Amniotic stem cell (primary cell): Measurements from ENCODE around the gene RUFY3.
"Not testable (repeated sequence)": the region's sequence is repeated elsewhere in the genome, so short reads cannot be mapped to it uniquely, and the experiment has no call there.

Experiments
- DNase-seq: peaks from one replicate; lab custom pipeline; 2025; lab: John Stamatoyannopoulos, UW

RUFY3 gene, protein sequence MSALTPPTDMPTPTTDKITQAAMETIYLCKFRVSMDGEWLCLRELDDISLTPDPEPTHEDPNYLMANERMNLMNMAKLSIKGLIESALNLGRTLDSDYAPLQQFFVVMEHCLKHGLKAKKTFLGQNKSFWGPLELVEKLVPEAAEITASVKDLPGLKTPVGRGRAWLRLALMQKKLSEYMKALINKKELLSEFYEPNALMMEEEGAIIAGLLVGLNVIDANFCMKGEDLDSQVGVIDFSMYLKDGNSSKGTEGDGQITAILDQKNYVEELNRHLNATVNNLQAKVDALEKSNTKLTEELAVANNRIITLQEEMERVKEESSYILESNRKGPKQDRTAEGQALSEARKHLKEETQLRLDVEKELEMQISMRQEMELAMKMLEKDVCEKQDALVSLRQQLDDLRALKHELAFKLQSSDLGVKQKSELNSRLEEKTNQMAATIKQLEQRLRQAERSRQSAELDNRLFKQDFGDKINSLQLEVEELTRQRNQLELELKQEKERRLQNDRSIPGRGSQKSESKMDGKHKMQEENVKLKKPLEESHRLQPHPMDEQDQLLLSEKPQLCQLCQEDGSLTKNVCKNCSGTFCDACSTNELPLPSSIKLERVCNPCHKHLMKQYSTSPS

DNA sequence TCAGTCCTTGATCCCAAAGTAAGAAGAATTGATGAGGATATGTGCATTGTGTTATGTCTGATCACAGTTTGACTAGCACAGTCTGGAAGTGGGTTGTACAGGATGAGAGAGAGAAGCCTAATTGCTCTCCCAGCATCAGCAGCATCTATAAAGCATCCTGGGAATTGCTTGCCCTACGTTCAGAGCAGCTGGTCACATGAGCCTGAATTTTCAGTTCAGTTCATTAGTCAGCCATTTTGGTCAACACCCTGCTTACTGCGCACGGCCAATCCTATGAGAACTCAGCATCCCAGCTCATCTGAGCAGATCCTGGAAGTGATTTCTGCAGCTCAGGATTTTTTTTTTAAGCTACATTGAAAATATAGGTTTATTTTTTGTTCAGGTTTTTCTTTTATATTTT lies at the start of gene RUFY3:
TSS of gene RUFY3 (plus strand) at position 218 of the 400 bp plus-strand sequence. CDS start 610 bp downstream, outside the sequence.
- peak; percentile 89 for DNase-seq

DNA sequence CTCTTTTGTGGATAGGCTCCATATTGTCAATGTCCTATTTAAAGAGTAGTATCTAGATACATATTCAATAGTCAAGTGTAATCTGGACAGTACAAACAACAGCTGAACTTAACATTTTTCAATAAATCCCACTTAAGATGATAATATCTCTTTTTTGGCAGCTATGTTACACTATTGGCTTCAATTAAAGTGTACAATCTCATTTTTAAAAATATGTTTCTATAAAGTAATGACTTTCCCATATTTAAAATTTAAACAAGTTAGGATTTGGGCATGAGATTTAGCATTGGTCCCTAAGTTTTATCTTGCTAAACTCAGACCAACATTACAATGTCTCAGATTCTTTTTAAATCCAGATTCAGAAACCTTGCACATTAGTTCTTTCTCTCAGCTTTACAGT lies 47.6 kb upstream of the RUFY3 start:
- no peak for DNase-seq

- DNase-seq = no peak
Observed at GRCh38 chr4:70674731-70675130, 47.0 kb upstream of the RUFY3 start.

DNA sequence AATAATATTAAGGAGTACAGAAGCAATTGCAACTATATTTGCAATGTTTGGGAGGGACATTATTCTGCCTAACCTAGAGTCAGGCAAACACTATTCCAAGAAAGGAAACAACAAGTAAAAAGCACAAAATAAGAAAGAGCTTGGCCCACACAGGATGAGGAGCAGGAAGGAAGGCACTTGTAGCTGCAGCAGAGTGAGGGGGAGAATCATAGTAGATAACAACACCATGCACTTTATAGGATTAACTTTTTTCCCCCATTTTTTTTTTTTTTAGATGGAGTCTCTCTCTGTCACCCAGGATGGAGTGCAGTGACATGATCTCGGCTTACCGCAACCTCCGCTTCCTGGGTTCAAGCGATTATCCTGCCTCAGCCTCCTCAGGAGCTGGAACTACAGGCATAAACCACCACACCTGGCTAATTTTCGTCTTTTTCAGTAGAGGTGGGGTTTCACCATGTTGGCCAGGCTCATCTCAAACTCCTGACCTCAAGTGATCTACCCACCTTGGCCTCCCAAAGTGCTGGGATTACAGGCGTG lies 45.1 kb upstream of the RUFY3 start:
- DNase-seq = no peak

DNA sequence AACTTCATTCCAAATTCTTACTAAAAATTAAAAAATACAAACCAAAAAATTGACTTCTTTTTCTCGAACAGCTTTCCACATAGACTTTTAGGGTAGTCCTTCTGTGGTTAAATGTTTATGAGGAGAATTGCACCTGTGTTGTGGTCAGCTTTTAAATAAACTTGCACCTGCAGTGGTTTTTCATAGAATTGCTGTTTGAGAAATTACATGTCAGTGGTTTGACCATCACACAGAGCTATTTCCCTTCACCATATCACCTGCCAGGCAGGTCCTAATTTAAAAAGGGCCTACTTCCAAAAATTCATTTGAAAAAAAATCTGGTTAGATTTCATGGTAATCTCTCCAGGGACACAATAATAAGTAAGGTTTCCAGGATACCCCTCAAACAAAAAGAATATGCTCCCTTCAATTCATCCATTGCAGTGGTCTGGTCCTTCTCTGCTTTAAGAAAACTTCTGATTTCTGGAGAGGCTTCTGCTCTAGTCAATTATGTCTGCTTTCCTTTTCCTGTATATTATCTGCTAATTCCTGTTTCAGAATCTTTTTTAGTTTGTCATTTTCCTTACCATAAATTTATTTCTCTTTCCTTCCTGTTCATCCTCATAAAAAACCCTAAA lies 43.3 kb upstream of the RUFY3 start:
- DNase-seq = no peak

- DNase-seq = no peak
Observed at GRCh38 chr4:70680934-70681333, 40.8 kb upstream of the RUFY3 start.

GRCh38 chr4:70681704-70682103 lies 40.1 kb upstream of the RUFY3 start:
- no peak for DNase-seq

GRCh38 chr4:70682142-70682541 lies 39.6 kb upstream of the RUFY3 start:
- DNase-seq = not testable (repeated sequence)

GRCh38 chr4:70687392-70687791 lies 34.4 kb upstream of the RUFY3 start:
- DNase-seq = no peak

DNA sequence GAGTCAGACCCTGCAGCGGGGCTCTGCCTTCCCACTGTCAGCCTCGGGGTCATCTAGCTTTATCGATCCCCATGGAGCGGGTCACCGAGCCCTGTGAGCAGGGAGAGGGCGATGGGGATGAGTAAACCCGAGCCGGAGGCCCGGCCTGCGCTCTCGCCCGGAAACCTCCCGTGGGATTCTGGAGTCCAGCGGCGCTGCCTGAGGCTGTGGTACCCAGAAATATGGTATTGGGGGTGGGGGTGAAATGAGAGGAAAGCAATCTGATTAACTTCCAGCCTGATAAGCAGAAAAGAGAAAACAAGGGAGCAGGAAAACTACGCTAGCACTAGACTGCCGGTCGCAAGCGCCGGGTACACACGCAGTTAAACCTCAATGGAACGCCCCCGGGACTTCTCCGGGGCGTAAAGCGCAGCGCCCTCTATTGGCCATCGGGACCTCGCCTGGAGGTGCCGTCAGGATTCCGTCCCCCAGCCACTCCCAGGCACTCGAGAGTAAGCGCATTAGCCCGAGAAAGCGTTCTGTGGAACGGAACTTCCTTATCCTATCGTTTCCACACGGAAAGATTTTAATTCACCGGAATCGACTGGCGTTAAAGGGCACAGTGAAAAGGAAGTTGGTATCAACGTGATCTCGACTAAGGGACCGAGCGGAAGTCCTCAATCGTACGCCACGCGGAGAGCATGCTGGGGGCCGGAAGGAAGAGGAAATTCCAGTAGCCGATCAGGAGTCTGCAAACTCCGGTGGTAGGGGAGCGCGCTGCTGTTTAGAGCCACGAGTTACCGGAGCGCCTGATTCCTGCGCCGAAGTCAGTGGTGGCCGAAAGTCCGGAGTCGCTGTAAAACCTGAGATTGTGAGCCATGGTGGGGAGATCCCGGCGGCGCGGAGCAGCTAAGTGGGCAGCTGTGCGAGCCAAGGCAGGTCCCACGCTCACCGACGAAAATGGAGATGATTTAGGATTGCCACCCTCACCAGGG lies 33.7 kb upstream of the RUFY3 start, which contains the start of gene UTP3:
TSS of gene UTP3 (plus strand) at position 712 of the 974 bp plus-strand sequence. CDS start at position 858, 146 bp downstream.
- peak; percentile 98 for DNase-seq

DNA sequence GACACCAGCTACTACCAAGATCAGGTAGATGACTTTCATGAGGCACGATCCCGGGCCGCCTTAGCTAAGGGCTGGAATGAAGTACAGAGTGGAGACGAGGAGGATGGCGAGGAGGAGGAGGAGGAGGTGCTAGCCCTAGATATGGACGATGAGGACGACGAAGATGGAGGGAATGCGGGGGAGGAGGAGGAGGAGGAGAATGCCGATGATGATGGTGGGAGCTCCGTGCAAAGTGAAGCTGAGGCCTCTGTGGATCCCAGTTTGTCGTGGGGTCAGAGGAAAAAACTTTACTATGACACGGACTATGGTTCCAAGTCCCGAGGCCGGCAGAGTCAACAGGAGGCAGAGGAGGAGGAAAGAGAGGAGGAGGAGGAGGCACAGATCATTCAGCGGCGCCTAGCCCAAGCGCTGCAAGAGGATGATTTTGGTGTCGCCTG lies 33.0 kb upstream of the RUFY3 start:
- DNase-seq = no peak

GRCh38 chr4:70691661-70692060 lies 30.1 kb upstream of the RUFY3 start:
- no peak for DNase-seq

DNA sequence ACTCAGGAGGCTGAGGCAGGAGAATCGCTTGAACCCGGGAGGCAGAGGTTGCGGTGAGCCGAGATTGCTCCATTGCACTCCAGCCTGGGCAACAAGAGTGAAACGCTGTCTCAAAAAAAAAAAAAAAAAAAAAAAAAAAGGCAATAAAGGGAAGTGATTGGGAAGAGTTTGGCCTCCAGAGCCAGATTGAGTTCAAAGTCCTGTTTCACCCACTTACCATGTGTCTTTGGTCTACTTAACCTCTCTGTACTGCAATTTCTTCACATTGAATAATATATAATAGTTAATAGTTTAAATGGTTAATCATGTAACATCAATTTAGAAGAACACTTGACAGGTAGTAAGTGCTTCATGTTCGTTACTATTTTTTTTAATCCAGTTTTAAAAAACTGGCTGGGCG lies 27.1 kb upstream of the RUFY3 start:
- DNase-seq = not testable (repeated sequence)

- DNase-seq = not testable (repeated sequence)
Observed at GRCh38 chr4:70698435-70698834, 23.3 kb upstream of the RUFY3 start.

GRCh38 chr4:70700712-70701111 lies 21.1 kb upstream of the RUFY3 start:
- DNase-seq = no peak

DNA sequence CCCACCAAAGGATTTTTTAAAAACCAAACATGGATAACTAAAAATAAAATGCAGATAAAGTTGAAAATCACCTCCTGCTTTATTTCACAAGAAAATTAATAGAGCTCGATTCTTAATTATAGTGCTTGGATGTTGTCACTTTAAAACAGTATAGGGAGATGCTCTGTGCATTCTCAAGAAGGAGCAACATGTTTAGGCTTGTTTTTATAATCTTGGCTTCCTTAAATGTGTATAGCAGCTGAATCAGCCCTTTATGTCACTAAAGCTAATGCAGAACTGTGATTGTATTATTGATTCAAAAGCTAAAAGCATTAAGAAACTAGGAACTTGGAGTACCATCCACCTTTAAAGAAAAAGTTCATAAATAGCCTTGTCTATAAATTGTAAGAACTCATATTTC lies 20.5 kb upstream of the RUFY3 start:
- no peak for DNase-seq

GRCh38 chr4:70702592-70702991 lies 19.2 kb upstream of the RUFY3 start:
- not testable (repeated sequence) for DNase-seq

DNA sequence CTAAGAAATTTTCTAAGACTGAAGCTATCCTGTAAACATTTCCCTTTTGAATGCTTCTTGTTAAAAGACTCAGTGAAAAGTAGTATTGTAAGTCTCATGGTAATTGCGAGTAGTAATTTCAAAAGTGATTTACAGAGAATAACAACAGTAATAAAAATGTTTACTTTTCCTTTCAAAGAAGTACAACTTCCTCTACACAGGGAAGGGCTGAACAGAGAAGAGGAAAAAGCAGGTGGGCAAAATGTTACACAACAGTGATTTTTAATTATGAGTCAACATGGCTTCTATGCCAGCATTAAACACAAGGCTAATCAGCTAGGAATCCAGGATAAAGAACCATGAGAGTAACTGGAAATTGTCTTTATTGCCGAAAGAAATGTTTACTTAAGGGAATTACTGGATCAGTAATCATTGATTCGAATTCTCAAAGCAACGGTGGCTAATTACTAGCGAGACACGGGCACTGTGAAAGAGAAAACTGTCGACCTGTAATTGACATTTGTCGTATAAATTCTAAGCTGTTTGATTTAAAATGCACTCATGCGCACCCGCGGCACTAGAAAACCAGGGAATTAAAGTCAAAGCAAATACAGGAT lies 18.0 kb upstream of the RUFY3 start:
- peak; percentile 10 for DNase-seq

GRCh38 chr4:70704215-70704930 lies 17.4 kb upstream of the RUFY3 start:
- DNase-seq = peak; percentile 50

DNA sequence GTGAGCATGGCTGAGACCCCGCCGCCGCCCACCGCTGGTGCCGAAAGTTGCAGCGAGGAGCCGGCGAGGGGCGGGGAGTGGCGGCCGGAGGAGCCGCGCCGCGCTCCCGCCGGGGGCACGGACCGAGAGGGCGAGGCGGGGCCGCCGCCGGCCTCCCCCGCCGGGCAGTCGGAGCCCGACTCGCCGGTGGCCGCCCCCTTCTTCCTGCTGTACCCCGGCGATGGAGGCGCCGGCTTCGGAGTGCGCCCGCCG lies 16.9 kb upstream of the RUFY3 start:
- no peak for DNase-seq
